ENCODE measurements around the gene THSD4.

Gene THSD4

DNA sequence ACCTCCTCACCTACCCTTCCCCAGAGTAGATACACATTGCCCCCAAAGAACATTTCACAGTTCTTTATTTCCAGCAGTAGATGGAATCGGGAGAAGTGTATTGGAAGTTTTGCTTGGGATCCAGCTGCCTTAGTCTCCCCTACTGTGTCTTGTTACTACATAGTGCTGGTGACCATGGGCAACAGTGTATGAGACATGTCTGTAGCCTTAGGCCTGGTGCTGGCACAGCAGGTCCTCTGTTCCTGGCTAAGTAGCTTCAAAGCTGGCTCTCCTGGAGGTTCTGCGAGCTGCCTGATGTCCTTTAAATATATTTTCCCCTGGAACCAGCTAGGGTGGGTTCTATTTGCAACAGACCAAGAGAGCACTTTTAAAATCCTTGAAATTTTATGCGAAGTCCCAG is 174.7 kb downstream of the THSD4 start:
- no peak for TF ChIP-seq ZFX (IDR thresholded peaks at IDR 0.05)
- TF ChIP-seq, protein P1, sequence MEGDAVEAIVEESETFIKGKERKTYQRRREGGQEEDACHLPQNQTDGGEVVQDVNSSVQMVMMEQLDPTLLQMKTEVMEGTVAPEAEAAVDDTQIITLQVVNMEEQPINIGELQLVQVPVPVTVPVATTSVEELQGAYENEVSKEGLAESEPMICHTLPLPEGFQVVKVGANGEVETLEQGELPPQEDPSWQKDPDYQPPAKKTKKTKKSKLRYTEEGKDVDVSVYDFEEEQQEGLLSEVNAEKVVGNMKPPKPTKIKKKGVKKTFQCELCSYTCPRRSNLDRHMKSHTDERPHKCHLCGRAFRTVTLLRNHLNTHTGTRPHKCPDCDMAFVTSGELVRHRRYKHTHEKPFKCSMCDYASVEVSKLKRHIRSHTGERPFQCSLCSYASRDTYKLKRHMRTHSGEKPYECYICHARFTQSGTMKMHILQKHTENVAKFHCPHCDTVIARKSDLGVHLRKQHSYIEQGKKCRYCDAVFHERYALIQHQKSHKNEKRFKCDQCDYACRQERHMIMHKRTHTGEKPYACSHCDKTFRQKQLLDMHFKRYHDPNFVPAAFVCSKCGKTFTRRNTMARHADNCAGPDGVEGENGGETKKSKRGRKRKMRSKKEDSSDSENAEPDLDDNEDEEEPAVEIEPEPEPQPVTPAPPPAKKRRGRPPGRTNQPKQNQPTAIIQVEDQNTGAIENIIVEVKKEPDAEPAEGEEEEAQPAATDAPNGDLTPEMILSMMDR (conservative IDR thresholded peaks at IDR 0.05), result no peak
- no peak overlapping the region; the same call in 1 of the 2 replicates for H3K27ac ChIP-seq

DNA sequence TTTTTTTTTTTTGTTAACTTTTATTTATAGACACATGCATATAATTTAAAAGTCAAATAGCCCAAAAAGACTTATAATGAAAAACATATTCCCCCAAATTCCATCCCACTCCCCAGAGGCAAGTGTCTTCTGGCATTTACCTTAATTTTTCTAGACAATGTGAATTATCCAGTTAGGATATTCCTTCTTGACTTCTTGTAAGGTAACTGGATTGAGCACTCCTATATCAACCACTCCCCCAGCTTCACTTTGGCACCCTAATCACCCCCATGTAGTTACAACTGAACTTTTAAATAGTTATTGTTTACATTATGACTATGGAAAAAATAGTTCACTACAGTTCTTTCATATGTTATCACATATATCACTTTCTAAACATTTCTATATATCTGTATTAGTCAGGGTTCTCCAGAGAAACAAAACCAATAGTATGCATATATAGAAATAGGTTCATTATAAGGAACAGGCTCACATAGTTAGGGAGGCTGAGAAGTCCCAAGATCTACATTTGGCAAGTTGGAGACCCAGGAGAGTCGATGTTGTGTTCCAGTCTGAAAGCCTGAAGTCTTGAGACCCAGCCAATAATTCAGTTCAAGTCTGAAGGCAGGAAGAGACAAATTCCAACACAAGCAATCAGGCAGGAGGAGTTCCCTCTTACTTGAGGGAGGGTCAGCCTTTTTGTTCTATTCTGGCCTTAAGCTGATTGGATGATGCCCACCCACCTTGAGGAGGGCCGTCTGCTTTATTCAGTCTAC is 175.8 kb downstream of the THSD4 start:
- TF ChIP-seq ZFX (IDR thresholded peaks at IDR 0.05), result no peak
- TF ChIP-seq, protein P1 (conservative IDR thresholded peaks at IDR 0.05), result no peak
- H3K27ac ChIP-seq, result no peak overlapping the region

DNA sequence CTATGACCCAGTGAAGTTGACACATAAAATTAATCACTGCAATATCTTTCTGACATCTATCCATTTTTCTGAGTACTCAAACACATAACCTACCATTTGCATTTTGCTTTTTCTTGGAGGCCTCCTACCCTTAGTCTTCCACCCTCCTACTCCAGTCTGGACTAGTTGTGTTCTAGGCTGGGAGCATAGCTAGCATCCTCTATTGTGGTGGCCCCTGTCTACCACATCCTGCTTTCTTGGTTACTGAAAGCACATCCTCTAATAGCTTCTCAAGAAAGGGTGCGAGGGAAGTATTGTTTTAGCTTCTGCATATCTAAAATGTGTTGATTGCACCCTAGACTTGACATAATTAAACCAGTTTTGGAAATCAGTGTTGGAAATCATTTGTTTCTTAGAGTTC is 176.5 kb downstream of the THSD4 start:
- TF ChIP-seq, protein P1 (conservative IDR thresholded peaks at IDR 0.05), result no peak
- TF ChIP-seq ZFX (IDR thresholded peaks at IDR 0.05), result no peak
- no peak overlapping the region for H3K27ac ChIP-seq

DNA sequence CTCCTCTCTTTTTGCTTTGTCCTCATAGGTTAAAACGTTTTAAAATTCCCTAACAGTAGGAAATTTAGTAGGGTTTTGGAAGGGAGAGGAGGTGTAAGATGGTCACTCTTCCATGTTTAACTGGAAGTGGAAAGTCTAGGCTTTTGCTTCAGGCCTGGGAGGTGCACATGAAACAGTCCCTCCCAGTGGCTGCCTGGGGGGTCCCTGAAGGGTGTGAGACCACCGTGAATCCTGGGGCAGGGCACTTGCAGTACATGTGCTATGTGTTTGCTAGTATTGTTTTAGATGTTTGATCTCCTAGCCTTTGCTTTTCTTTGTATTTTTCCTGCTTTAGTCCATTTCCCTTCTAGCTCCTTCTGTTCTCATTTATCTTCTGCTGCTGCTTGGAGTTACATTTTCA is 178.5 kb downstream of the THSD4 start:
- no peak for TF ChIP-seq ZFX (IDR thresholded peaks at IDR 0.05)
- TF ChIP-seq, protein P1 (conservative IDR thresholded peaks at IDR 0.05), result no peak
- no peak overlapping the region for H3K27ac ChIP-seq

DNA sequence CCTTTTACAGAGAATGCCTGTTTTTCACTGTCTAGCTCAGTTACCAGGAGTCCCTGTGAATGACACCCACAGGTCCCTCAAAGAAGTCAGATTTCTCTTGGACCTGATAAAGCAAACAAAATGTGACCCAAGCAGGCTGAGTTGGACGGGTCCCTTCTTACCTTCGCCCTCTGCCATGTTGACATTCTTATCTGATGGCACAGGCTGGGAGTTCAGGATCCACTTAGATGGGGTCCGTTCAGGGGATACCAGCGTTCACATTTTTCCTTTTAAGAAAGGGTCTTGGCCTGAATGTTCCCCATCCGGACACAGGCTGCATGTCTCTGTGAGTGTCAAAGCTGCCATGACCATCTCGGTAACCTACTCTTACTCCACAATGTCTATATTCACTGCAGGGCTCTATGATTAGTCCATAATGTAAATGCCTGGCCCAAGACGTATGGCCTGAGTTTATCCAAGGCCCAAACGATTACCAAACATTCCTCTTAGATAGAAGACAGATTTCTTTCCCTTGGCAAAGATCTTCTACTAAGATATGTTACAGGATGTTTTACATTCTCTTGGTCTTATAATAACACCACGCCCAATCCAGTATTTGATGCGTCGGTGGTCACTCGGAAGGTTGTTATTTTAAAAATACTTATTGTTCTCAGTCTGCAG is 179.1 kb downstream of the THSD4 start:
- TF ChIP-seq, protein P1 (conservative IDR thresholded peaks at IDR 0.05), result no peak
- TF ChIP-seq ZFX (IDR thresholded peaks at IDR 0.05), result no peak
- peak overlapping the region; percentile 3; the same call in 1 of the 2 replicates for H3K27ac ChIP-seq

DNA sequence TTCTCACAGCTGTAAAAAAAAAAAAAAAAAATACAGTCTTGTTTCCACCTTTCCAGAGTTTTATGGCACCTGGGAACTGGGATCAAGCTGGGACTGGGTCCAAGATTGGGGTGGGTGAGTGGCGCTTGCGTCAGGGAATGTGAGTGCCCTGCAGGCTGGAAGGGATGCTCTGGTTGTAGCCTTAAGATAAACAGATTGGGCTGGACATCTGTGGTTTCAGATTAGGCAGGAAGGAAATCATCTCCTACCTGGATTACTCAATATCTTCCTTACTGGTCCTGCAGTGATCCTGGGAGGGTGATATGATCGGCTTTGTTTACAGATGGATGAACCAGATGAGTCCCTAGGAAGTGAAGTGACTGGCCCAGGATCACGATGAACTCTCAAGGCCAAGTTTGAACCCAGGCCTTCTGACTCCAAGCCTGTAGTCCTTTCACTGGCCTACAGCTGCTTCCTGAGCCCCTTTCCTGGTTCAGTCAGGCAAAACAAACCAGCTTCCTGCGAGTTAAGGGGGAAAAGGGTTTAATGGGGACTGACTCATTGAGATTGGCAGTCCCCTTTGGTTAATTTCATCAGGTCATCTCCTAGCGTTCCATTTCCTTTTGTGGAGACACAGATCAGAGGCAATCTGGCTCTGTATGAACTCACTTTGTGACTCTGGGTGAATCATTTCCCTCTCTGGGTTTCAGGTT is 179.8 kb downstream of the THSD4 start:
- TF ChIP-seq ZFX (IDR thresholded peaks at IDR 0.05), result no peak
- TF ChIP-seq, protein P1 (conservative IDR thresholded peaks at IDR 0.05), result no peak
- H3K27ac ChIP-seq, result peak overlapping the region; percentile 23; the same call in 1 of the 2 replicates

All from C4-2B (cell line).